Upper lobe of left lung (tissue), 4 donors: ENCODE results near the gene FGF14.

ENCODE experiments used
- CTCF ChIP-seq, 6 experiments: fragments of 450-650 bp in 4 of 6; fragments of 200-600 bp in 2 of 6; sonication (generic) in 2 of 6; IDR thresholded peaks; one replicate each; pipeline ENCODE4 v1.5.1; 2016 to 2019; ENCODE audit warnings: antibody characterized with exemption in 6 of 6
- POLR2A ChIP-seq, 4 donors: fragments of 450-650 bp; IDR thresholded peaks; one replicate each; pipeline ENCODE4 v1.5.1; 2016 to 2017; ENCODE audit warnings: antibody characterized with exemption in 4 of 4, mild to moderate bottlenecking in 2 of 4

DNA sequence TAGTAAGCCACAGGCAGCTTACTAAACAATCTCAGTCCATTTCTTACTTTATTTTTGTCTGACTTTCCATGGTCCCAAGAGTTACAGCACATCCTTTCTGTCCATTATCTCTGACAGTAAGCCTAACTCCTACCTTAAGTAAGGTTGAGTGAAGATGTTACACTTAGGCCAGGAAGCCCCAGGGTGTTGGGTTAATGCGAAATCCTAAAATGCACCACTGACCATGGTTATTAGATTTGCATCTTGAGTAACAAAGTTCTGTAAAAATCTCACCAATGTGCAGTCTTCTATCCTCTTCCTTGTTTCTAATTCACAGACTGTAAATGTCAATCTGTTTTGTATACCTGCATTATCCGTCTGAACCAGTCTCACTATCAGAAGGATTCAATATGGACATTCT, 462.5 kb downstream of the FGF14 start:
- no peak for TF ChIP-seq CTCF (IDR thresholded peaks at IDR 0.05)
- TF ChIP-seq POLR2A (IDR thresholded peaks at IDR 0.05), result no peak
